Measurements from ENCODE around the gene ACSBG1.

DNA sequence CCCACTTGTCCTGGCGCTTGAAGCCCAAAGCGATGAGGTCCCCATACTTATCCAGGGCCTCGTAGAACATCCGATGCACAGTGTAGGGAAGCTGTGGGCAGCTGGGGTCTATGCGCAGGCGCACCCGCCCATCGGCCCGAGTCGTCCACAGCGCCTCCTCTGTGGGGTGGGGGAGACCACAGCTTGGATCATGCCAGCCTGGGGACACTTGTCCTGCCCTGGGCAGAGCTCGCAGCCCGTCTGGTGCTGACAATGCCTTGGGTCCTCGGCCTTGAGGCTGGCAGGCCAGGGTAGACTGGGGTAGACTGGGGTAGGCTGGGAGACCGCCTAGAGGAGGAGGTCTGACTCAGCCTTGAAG, 39.8 kb downstream of the ACSBG1 start:
- no peak for TF ChIP-seq POLR2A (IDR thresholded peaks at IDR 0.05; ENCODE audit: low read depth, low read length)
- no peak for TF ChIP-seq POLR2AphosphoS5 (IDR thresholded peaks at IDR 0.05; ENCODE audit: low read depth, low read length)
- TF ChIP-seq TAF1 (IDR thresholded peaks at IDR 0.05; ENCODE audit: borderline replicate concordance, low read depth, low read length) = no peak

Measured in GM12892 (cell line).